ENCODE data around the gene UCKL1.

DNA sequence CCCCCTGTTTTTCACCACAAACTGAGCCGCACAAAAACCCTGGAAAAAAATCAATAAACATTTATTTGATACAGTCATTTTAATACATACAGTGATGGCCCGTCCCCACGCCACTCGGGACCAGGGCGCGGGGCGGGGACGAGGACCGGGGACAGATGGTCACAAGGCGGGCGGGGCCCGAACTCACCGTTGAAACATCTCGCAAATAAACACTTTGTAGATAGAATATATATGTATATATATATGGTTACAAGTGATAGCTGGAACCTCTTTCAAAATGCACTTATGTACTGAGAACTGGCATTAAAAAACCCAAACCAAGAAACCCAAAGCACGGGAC, 418 bp upstream of the UCKL1 start:
- TF ChIP-seq, protein P1, sequence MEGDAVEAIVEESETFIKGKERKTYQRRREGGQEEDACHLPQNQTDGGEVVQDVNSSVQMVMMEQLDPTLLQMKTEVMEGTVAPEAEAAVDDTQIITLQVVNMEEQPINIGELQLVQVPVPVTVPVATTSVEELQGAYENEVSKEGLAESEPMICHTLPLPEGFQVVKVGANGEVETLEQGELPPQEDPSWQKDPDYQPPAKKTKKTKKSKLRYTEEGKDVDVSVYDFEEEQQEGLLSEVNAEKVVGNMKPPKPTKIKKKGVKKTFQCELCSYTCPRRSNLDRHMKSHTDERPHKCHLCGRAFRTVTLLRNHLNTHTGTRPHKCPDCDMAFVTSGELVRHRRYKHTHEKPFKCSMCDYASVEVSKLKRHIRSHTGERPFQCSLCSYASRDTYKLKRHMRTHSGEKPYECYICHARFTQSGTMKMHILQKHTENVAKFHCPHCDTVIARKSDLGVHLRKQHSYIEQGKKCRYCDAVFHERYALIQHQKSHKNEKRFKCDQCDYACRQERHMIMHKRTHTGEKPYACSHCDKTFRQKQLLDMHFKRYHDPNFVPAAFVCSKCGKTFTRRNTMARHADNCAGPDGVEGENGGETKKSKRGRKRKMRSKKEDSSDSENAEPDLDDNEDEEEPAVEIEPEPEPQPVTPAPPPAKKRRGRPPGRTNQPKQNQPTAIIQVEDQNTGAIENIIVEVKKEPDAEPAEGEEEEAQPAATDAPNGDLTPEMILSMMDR (IDR thresholded peaks at IDR 0.05) = no peak
- TF ChIP-seq POLR2A (IDR thresholded peaks at IDR 0.05) = no peak
